VCaP (cell line): ENCODE data around the gene EPS8L1.

ENCODE experiments used
- H3K27ac ChIP-seq: fragments of 450-650 bp; 2 replicates; pipeline ENCODE4 v1.5.1; 2017
- TF ChIP-seq, protein P1 (sequence below): fragments of 450-650 bp; conservative IDR thresholded peaks from 2 replicates; pipeline ENCODE4 v1.5.1; 2017; ENCODE audit warnings: mild to moderate bottlenecking, moderate library complexity

EPS8L1 gene

DNA sequence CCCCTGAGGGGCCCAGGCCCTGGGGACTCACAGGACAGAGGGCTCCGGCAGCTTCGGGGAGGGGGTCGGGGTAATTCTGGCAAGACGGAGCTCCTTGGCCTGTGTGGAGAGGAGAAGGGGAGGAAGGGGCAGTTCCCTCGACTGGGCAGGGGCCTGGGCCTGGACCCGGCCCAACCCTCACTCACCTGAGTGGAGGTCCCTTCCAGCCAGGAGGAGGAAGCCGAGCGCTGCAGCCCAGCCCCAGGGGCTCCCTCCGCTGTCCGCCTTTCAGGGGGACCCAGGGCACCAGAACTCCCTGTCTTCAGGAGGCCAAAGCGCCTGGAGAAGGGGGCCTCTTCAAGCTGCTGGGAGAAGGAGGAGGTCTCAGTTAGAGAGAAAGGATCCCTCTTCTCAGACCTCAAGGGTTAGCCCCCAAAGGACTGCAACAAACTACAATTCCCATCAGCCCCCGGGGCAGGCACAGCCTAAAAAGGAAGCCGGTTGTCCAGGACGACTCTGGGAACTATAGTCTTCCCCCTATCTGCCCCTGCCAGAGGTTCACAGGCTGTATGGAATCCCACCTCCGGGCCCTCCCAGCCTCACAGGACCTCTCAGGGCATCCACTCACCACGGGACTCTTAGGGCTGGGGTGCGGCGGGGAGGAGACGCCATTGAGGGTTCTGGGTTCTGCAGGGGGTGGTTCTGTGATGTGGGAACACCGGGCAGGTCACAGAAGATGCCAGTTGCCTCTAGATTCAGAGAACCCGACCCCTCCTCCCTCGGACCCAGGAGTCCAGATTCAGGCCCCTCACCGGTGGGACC is 19.8 kb downstream of the EPS8L1 start:
- no peak overlapping the region for H3K27ac ChIP-seq
- TF ChIP-seq, protein P1, sequence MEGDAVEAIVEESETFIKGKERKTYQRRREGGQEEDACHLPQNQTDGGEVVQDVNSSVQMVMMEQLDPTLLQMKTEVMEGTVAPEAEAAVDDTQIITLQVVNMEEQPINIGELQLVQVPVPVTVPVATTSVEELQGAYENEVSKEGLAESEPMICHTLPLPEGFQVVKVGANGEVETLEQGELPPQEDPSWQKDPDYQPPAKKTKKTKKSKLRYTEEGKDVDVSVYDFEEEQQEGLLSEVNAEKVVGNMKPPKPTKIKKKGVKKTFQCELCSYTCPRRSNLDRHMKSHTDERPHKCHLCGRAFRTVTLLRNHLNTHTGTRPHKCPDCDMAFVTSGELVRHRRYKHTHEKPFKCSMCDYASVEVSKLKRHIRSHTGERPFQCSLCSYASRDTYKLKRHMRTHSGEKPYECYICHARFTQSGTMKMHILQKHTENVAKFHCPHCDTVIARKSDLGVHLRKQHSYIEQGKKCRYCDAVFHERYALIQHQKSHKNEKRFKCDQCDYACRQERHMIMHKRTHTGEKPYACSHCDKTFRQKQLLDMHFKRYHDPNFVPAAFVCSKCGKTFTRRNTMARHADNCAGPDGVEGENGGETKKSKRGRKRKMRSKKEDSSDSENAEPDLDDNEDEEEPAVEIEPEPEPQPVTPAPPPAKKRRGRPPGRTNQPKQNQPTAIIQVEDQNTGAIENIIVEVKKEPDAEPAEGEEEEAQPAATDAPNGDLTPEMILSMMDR = no peak

GRCh38 chr19:55096061-55096701 is 20.5 kb downstream of the EPS8L1 start:
- TF ChIP-seq, protein P1 = no peak
- no peak overlapping the region for H3K27ac ChIP-seq

GRCh38 chr19:55097864-55098715 is 22.4 kb downstream of the EPS8L1 start:
- TF ChIP-seq, protein P1 = no peak
- no peak overlapping the region for H3K27ac ChIP-seq

DNA sequence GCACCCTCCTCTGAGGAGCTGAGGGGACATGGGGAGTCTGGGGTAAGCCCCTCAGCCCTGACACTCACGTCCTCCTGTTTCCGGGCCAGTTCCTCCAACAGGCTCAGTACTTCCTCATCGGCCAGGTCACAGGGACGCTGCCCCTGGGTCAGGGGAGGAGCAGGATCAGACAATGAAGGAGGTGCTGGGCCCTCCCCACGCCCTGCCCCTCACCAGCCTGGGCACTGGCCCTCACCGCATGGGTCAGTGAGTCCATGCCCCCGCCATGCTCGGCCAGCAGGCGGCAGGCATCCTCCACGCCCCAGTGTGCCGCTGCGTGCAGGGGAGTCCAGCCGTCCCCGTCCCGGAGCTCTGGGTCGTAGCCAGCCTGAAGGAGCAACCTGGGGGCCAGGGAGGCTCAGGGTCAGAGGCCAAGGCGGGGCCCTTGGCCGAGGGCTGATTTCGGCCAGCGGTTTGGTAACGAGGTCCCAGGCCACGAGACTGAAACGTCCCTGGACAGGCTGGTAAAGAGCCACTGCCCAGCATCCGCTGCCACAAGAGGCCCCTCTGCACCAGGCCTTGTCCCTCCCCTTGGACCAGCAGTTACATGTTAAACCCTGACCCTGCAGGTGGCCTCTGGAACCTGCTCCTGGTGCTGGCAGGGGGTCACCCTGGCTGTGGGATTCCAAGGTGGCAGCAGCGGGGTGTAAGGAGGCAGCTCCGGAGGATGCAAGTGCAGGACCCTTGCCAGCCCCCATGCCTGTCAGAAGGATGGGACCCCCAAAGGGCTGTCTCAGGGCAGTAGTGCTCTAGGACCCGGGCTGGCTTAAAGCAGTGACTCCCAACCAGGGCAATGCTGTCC is 23.3 kb downstream of the EPS8L1 start:
- TF ChIP-seq, protein P1 = no peak
- no peak overlapping the region for H3K27ac ChIP-seq

DNA sequence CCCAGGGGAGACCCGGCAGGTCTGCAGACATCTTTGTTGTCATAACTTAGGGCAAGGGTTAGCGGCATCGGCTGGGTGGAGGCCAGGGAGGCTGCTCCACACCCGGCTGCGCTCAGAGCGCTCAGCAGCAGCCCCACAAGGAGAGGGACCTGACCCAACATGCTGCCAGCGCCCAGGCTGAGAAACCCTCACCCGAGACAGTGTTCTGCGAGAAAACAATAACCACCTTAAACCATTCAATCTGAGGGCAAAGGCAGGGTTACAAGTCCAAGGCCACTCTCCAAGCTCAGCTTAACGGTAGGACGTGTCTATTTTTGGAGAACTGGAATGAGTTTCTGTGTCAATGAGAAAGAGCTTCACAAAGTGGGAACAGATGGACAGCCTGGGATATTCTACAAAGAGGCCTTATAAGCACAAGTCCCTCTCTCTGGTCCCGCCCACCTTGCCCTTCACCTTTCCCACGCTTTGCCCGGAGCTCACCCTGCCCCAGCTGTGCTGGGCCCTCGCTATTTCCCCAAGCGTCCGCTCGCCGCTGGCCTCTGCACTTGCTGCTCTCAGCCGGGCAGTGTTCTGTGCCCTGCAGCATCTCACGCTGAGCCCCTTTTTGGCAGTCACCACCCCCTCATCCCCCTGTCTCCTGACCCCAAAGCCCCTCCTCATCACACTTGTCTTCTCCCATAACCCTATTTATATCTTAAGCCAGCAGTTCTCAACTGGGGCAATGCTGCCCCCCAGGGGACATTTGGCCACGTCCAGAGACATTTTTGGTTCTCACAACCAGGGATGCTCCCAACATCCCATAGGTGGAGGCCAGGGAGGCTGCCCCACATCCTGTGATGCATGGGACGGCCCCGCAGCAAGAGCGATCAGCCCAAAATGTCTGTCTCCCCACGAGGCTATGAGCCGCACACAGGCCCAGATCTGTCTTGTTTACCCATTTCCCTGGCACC is 24.2 kb downstream of the EPS8L1 start:
- TF ChIP-seq, protein P1 = 0 out of 2 replicates have a peak, but pooled peaks have one; percentile 16

GRCh38 chr19:55101261-55101660 is 25.6 kb downstream of the EPS8L1 start:
- TF ChIP-seq, protein P1 = no peak
- H3K27ac ChIP-seq = no peak overlapping the region

More for the DNA sequence above, 24.2 kb downstream of the EPS8L1 start:
- no peak overlapping the region for H3K27ac ChIP-seq
